Lung microvascular endothelial cell (primary cell): ENCODE results near the gene SLC16A13. TPM values are rescaled to one million over a fixed set of nuclear protein-coding genes. Genes with fewer than 3 reads are reported as not detected.
"Not testable (repeated sequence)": the region's sequence is repeated elsewhere in the genome, so short reads cannot be mapped to it uniquely, and the experiment has no call there.

ENCODE experiments used
- DNase-seq, 2 donors: peaks; one replicate each; pipeline versions ENCODE4 v3.0.0 to v3.0.0-alpha.2; 2010; ENCODE audit warnings: low read depth in 2 of 2
- total RNA-seq: library from RNA; depleted of rRNA; stranded (reverse); fragments of >200 nt; gene quantifications from 2 replicates; pipeline ENCODE4 v1.2.1, GENCODE V29; 2014

The SLC16A13 gene
- total RNA-seq, 1 donor from 2014 or later, result 2.4 TPM

DNA sequence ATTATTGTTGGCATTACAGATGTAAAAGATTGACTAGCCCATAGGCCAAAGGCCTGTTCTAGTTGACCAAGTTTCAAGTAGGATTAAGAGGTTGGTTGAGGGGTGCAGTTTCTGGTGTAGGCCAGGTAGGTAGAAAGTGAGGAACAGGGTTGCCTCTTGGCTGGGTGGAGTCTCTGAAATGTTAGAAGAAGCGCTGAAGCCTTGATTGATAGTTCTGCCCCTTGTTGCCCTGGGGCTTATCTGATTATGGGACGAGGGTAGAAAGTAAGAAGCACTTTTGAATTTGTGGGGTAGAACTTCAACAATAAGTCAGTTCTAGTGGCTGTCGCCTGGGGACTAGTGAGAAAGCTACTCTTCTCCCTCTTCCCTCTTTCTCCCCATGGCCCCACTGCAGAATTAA, 6.7 kb upstream of the SLC16A13 start:
- no peak for DNase-seq

DNA sequence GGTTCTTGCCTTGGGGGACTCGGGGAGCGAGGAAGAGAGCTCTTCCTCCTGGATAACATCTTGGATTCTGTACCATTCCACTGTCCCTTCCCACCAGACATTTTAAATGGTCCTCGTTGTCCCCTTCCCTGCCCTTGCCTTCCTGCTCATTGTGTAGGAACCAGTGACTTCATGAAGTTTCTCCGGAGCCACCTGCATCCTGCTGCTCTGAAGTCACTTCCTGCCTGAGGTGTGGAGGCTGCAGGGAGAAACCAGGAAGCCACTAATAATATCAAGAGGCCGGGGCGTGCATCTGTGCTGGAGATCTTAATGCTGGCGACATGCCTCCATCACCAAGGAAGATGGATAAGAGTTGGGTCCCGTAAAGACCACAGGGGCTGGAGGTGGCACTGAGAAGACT, 6.2 kb upstream of the SLC16A13 start:
- peak; percentile 87 to 96 for DNase-seq

DNA sequence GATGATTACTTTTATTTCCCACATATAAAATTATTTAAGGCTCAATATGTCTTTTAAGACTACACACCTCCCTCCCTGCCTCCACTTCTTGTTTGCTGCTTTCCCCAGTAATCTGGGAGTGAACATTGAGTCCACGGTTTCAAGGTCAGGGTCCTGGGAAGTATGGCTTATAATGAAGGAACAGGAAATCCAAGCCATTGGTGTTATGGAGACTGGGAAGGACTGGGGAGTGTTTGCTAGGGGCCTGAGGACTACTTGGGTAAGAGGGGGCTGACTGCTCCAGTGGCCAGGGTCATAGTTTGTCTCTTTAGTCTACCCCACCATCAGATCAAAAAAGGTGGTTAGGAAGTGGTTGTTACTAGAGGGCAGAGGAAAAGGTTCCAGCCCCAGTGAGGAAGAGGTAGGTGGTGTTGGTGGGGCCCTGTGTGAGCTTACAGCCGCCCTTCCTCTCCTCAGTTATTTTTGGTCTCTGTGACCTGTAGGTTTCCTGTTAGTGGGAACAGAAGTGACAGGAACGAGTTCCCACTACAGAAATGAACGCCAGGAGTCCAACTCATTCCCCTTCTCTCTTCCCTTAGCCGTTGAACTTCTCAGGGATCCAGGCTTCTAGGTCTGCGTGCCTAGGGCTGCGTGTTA, 742 bp upstream of the SLC16A13 start:
- DNase-seq, result peak; percentile 67

DNA sequence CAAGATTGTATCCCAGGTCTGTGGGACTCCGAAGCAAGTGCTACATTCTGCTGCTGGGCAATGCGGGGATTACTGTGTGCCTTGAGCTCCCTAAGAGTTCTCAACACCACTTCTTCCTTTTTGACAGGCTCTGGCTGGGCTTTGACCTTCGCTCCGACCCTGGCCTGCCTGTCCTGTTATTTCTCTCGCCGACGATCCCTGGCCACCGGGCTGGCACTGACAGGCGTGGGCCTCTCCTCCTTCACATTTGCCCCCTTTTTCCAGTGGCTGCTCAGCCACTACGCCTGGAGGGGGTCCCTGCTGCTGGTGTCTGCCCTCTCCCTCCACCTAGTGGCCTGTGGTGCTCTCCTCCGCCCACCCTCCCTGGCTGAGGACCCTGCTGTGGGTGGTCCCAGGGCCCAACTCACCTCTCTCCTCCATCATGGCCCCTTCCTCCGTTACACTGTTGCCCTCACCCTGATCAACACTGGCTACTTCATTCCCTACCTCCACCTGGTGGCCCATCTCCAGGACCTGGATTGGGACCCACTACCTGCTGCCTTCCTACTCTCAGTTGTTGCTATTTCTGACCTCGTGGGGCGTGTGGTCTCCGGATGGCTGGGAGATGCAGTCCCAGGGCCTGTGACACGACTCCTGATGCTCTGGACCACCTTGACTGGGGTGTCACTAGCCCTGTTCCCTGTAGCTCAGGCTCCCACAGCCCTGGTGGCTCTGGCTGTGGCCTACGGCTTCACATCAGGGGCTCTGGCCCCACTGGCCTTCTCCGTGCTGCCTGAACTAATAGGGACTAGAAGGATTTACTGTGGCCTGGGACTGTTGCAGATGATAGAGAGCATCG, 2.4 kb downstream of the SLC16A13 start:
- no peak for DNase-seq

DNA sequence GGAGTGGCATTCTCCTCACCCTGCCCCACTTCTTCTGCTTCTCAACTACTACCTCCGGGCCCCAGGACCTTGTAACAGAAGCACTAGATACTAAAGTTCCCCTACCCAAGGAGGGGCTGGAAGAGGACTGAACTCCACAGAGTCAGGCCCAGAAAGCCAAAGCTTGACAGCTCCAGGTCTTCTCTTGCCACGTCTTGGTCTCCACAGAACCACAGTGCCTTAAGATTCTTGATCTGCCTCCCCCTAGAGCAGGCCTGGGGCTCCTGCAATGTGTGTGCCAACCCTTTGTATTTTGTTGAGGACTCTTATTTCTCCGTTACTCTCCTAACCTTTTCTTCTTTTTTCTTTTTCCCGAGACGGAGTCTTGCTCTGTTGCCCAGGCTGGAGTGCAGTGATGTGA, 4.0 kb downstream of the SLC16A13 start:
- DNase-seq, result no peak

DNA sequence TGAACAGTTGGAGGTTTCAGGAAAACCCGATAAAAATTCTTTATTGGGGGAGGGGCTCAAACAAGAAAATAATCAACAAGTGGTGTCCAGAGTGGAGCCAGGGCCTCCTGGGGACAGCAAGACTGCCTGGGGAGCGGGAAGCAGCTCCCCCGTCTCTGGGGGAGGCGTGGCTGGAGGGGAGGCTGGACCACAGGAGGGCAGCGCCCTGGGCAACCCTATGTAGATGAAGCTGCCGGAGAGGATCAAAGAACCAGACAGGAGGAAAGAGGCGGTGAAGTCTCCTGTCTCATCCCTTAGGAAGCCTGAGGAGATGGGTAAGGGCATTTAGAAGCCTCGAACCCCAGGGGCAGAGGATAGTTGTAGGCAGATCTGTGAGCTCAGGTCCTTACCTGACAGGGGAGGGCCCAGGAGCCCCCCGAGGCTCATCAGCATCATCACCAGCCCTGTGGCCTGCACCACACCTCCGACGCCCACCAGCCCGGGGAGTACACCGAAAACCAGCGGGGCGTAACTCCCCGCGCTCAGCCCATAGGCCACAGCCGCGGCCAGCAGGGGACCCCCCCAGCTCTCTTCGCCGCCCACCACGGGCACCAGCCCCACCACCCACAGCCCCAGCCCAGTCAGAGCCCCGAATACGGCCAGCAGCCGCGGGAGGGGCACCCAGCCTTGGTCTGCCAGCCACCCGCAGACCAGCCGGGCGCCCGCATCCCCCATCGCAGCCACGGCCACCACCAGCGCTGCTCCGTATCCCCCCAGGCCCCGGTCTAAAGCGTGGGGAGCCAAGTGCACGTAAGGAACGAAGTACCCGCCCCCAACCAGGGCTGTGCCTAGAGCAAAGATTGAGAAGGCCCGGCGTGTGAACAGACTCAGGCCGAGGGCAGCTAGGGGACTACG, 6.0 kb downstream of the SLC16A13 start:
- no peak for DNase-seq

DNA sequence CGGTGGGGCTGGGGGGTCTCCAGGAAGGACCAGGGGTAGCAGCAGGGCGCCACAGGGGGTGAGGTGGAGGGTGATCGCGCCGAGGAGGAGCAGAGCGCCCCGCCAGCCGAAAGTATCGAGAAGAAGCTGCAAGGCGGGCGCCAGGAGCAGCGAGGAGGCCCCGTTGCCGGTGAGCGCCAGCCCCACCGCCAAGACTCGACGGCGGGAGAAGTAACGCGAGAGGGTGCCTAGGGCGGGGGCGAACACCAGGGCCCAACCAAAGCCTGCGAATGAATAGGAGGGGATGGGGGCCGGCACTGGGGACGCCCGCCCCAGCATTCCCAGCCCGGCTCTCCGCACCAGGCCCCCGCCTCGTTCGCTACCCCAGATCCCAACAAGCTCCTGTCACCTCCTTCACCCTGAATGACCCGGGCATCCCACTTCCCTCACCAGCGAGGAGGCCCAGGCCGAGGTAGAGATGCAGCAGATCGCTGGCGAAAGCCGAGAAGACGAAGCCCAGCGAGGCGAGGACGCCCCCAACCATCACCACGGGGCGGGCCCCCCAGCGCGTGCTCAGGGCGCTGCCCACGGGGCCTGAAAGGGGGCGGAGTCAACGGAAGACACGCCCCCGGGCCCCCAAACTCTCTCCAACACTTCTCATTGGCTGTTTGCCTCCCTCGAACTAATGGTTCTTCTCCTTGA, 6.8 kb downstream of the SLC16A13 start:
- no peak for DNase-seq

DNA sequence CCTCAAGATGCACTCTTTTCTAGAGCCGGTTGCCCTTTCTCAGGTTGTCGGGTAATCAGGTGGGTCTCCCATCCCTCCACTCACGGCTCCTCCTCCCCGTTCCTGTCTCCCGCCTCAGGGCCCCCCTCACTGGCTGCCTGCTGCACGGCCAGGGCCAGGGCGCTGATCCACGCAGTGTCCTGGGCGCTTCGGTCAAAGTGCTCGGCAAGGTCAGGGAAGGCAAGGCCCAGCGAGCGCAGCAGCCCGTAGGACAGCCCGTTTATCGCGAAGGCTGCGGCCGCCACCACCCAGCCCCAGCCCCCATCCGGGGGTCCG, 7.3 kb downstream of the SLC16A13 start:
- DNase-seq, result no peak

DNA sequence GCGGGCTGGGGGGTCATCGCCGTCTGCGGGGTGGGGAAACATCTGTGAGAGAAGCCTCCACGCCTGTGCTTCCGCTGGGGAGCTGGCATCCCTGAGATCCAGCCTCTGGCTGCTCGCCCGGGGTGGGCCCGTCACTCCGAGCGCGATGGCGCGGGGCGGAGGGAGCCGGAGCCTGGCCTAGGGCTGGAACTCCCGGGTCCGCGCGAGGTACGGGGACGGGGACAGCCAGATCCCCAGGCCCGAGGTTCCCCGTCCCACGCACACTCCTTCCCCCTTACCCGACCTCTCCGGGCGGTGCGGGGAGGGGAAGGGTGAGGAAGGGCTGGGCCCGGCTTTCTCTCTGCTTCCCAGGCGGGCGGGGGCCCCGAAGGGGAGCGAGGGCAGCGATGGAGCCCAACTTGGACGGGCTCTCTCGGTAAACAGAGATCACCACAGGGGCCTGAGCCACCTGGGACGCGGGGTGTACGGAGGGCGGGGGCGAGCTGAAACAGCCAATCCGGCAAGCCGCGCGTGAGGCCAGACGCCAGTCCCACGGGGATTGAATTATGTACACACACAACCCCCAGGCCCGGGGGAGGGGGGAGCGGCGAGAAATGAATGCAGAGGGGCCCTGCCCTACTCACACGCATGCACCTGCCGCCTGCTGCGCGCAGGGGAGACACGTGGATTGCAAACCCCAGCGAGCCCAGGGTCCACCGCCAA, 7.8 kb downstream of the SLC16A13 start, which contains the start of gene SLC16A11:
TSS of gene SLC16A11 (minus strand) at position 596 of the 702 bp plus-strand sequence. CDS start at position 17, 579 bp downstream.
- peak; percentile 40 to 52 for DNase-seq

DNA sequence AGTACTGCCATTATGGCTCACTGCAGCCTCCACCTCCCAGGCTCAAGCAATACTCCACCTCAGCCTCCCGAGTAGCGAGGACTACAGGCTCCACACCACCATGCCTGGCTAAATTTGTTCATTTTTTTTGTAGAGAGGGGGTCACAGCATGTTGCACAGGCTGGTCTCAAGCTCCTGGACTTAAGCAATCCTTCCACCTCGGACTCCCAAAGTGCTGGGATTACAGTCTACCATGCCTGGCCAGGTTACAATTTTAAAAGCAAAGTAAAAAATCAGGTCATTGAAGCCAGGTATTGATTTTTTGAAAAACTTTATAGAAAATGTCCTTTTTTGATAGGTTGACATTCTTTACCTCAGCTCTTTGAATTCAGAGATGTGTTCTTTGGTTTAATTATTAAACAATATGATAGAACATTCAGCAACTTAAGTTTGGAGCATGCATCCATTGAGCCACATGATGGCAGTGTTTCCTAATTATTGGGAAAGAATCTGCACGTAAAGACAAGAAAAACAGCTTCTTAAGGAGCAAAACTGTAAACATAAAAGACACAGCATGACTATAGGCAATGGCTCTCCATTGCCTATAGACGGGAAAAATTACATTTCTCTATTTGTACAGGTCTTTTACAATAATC, 9.8 kb downstream of the SLC16A13 start:
- DNase-seq, result peak; percentile 78 to 88

DNA sequence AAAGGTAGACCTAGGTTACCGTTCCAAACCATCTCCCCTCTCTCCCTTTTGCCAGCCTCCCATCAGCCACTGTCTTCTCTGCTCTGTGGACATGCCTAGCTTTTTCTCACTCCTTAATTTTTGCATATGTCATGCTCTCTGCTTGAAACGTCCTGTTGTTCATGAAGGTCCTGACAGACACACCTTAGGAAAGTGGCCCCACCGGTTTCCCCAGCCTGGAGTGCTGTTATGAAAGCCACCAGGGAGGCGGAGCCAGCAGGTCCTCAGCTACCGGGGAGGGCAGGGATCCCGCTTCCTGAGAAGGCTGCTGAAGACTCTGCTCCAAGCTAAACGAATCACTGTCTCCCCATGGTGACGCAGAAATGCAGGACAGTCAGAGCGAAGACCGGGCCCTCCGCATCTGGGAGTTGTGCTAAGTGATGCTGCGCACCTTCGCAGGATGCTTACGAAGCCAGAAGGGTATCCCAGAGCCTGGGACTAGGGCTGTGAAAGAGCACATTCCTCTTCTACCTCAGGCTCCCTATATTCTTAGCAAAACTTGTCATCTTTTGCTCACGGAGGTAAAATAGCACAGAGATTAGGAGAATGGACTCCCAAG, 10.4 kb downstream of the SLC16A13 start:
- DNase-seq, result no peak

DNA sequence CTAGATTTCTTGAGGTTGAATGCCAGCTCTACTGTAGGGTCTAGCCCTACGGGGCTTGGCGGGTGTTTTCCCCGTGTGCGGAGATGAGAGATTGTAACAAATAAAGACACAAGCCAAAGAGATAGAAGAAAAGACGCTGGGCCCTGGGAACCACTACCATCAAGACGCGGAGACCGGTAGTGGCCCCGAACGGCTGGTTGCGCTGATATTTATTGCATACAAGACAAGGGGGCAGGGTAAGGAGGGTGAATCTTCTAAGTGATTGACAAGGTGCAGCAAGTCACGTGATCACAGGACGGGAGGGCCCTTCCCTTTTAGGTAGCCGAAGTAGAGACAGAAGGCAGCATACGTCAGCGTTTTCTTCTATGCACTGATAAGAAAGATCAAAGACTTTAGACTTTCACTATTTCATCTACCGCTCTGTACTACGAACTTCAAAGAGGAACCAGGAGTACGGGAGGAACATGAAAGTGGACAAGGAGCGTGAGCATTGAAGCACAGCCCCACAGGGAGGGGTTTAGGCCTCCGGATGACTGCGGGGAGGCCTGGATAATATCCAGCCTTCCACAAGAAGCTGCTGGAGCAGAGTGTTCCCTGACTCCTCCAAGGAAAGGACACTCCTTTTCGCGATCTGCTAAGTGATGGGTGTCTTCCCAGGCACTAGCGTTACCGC, 11.0 kb downstream of the SLC16A13 start:
- not testable (repeated sequence) for DNase-seq

DNA sequence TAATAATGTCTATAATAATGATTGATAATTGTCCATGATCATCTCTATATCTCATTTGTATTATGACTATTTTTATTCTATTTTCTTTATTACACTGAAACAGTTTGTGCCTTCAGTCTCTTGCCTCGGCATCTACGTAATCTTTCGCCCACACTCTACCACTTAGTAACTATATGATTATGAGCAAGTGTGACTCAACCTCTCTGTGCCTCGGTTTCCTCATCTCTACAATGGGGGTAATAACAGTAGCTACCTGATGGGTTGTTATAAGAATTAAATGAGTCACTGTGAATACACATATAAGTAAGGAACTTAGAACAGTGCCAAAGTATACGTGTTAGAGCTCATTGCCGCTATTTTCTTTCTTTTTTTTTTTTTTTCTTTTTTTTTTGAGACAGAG, 11.8 kb downstream of the SLC16A13 start:
- no peak for DNase-seq

DNA sequence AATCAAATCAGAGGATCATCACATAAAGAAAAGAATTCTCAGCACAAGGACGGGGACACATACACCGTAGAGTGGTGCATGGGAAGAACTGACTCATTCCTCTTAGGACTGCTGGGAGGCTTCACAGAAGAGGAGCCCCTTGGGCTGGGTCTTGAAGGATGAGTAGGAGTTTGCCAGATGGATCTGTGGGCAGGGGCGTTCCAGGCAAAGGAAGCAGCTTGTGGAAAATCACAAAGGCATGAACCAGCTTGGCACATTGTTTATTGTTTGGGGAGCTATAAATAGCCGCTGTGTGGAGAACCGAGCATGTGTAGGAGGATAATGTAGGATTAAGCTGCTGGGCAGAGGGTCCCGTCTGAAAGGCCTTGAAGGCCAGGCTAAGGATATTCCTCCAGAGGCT, 13.2 kb downstream of the SLC16A13 start:
- DNase-seq, result peak in 1 of 2 donors; percentile 29

DNA sequence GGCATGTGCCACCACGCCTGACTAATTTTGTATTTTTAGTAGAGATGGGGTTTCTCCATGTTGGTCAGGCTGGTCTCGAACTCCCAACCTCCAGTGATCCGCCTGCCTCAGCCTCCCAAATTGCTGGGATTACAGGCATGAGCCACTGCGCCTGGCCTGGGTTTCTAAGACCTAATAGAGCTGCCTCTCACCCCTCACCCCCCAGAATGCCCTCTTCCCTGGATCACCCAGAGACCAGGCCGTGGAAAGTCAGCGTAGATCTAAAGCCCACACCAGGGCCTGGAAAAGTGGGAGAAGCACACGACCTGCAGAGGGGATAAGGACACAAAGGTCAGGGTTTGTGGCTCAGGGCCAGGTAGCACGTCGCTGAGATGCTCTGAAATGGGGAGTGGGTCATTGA, 14.8 kb downstream of the SLC16A13 start:
- not testable (repeated sequence) for DNase-seq

DNA sequence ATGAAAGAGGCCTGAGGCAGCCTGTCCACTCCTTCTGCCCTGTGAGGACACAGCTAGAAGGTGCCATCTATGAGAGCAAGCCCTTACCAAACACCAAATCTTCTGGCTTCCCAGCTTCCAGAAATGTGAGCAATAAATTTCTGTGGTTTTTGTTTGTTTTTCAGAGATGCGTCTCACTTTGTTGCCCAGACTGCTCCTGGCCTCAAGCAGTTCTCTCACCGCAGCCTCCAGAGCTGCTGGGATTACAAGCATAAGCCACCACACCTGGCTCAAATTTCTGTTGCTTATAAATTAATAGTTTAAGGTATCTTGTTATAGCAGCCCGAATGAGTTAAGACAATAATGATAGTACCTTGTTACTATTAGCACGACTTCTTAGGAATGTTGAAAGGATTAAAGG, 20.6 kb downstream of the SLC16A13 start:
- DNase-seq, result no peak

DNA sequence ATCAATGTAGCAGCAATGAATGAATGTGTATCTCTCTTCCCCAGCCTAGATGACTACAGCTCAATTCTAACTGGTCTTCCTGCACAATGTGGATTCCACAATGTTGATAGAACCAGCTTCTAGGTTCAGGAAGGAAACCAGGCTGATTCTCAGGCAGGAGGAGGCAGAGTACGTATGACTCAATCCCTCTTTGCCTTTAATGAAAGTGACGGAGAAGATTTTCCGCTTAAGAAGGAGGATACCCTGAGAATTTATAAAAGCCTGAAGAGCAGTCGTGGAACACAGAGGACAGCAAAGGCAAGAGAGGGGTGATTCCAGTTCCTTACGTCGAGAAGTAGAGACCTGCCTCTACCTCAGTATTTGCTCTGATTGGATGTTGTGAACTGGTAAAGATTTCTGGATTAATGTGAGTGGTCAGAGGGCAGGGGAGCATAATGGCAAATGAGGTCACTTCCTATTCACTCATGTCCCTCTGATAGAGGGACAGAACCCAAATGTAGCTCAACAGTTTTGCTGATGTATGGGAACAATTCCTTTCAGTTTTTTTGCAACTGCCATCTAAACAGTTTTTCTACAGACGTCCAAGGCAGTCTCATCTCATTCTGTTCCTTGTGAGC, 23.1 kb downstream of the SLC16A13 start:
- peak; percentile 75 to 97 for DNase-seq

DNA sequence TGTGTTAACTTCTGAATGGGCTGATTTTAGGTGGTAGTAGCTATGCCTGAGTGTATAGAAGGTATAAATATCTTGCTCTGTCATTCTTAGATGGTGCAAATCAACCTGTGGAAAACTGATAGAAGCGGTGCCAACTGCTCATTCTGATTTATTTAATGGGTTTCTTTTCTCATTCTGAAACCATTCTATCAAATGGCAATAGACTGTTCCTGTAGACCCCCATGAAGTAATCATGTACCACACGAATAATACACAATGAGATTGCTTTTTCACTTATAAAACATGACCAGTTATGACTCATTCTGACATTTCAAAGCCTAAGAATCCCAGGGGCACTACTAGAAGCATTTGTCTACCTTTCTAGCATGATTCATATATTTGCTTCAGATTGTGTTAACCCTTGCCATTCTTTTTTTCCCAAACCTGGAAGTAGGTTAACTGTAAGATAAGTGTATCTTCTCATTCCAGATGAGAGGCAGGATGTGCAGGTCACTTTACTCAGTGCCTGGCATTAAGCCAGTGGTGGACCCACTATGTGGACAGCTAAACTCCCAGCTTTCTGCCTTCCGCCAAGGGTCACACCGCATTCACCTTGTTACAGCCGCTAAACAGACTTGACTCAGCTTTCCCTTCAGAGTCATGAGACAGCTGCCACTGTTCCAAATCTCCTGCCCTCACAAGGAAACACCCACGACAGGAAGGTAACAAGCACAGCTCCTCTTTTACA, 24.5 kb downstream of the SLC16A13 start:
- DNase-seq, result peak; percentile 86 to 99
